Measurements from ENCODE around the gene PTRHD1. TPM values are rescaled to one million over a fixed set of nuclear protein-coding genes. Genes with fewer than 3 reads are reported as not detected.

Gene PTRHD1
- total RNA-seq, 4 donors from 2014 or later = 17.3 to 45.0 (median 37.3) TPM

DNA sequence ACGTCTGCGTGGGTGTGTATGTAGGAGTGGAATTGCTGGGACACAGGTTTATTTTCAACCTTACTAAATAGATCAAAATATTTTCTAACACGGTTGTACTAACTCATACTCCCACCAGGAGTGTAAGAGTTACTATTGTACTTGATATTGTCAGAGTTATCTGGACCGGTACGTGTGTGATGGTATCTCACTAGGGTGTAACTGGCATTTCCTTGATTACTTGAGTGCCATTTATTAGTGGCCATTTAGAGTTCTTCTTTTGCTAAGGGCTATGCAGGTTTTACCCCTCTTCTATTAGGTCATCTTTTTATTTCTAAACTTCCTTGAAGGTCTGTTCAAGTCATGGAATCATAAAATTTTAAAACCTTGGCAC lies 33.6 kb upstream of the PTRHD1 start:
- TF ChIP-seq POLR2A (IDR thresholded peaks at IDR 0.05) = no peak
- TF ChIP-seq, protein P1, sequence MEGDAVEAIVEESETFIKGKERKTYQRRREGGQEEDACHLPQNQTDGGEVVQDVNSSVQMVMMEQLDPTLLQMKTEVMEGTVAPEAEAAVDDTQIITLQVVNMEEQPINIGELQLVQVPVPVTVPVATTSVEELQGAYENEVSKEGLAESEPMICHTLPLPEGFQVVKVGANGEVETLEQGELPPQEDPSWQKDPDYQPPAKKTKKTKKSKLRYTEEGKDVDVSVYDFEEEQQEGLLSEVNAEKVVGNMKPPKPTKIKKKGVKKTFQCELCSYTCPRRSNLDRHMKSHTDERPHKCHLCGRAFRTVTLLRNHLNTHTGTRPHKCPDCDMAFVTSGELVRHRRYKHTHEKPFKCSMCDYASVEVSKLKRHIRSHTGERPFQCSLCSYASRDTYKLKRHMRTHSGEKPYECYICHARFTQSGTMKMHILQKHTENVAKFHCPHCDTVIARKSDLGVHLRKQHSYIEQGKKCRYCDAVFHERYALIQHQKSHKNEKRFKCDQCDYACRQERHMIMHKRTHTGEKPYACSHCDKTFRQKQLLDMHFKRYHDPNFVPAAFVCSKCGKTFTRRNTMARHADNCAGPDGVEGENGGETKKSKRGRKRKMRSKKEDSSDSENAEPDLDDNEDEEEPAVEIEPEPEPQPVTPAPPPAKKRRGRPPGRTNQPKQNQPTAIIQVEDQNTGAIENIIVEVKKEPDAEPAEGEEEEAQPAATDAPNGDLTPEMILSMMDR (IDR thresholded peaks at IDR 0.05 in 4 of 5, conservative IDR thresholded peaks at IDR 0.05 in 1 of 5) = no peak
- Histone ChIP-seq H3K4me3 (no peak overlapping the region), H3K9me3 (no peaks in the 10 kb centered on the region), H3K36me3 (peaks cover 0 to 4% of the 10 kb centered on the region in 2 donors), H3K4me1 (peaks cover 0 to 13% of the 10 kb centered on the region in 2 donors), H3K27ac (no peak overlapping the region), H3K27me3 (no peaks in the 10 kb centered on the region)
- DNase-seq = no peak
- in situ Hi-C loops (cut with MboI; ENCODE audit: low sequenced_read_pairs in 4 of 4) (loop anchor here (5.0 to 10.0 kb wide), 4 partner anchors 404 to 419 kb away; no protein-coding TSS in a partner anchor), intact Hi-C loops (cut with DNase I; ENCODE audit: low total_unique reads) (loop anchor here (1.0 to 2.0 kb wide), 3 partner anchors 214 to 416 kb away; no protein-coding TSS in a partner anchor)
- ATAC-seq = no peak

GRCh38 chr2:24825883-24826772 lies 32.9 kb upstream of the PTRHD1 start:
- DNase-seq = no peak
- Histone ChIP-seq H3K4me3 (no peak overlapping the region), H3K36me3 (peaks cover 0 to 8% of the 10 kb centered on the region in 2 donors), H3K27ac (no peak overlapping the region), H3K4me1 (peaks cover 0 to 13% of the 10 kb centered on the region in 2 donors), H3K9me3 (no peaks in the 10 kb centered on the region), H3K27me3 (no peaks in the 10 kb centered on the region)
- ATAC-seq = no peak
- in situ Hi-C loops (cut with MboI; ENCODE audit: low sequenced_read_pairs in 4 of 4) = loop anchor here (5.0 to 10.0 kb wide), 4 partner anchors 404 to 419 kb away; no protein-coding TSS in a partner anchor
- intact Hi-C loops (cut with DNase I; ENCODE audit: low total_unique reads) = loop anchor here (2.0 kb wide), 1 partner anchor 213 kb away; no protein-coding TSS in a partner anchor
- TF ChIP-seq POLR2A (IDR thresholded peaks at IDR 0.05) = no peak
- TF ChIP-seq, protein P1 (IDR thresholded peaks at IDR 0.05 in 4 of 5, conservative IDR thresholded peaks at IDR 0.05 in 1 of 5) = no peak

GRCh38 chr2:24824966-24825882 lies 32.0 kb upstream of the PTRHD1 start:
- Histone ChIP-seq H3K27me3 (no peaks in the 10 kb centered on the region), H3K36me3 (peaks cover 0 to 8% of the 10 kb centered on the region in 2 donors), H3K4me1 (peaks cover 0 to 13% of the 10 kb centered on the region in 2 donors), H3K27ac (no peak overlapping the region), H3K4me3 (no peak overlapping the region), H3K9me3 (no peaks in the 10 kb centered on the region)
- ATAC-seq (no peak), DNase-seq (no peak)
- in situ Hi-C loops (cut with MboI; ENCODE audit: low sequenced_read_pairs in 4 of 4) = loop anchor here (5.0 to 10.0 kb wide), 4 partner anchors 403 to 418 kb away; no protein-coding TSS in a partner anchor
- TF ChIP-seq, protein P1 (IDR thresholded peaks at IDR 0.05 in 4 of 5, conservative IDR thresholded peaks at IDR 0.05 in 1 of 5) = peak in 2 of 5 experiments; percentile 22 to 40
- TF ChIP-seq POLR2A (IDR thresholded peaks at IDR 0.05) = no peak
- intact Hi-C loops (cut with DNase I; ENCODE audit: low total_unique reads) = no loop called here

GRCh38 chr2:24824071-24824588 lies 30.9 kb upstream of the PTRHD1 start:
- Histone ChIP-seq H3K4me1 (peaks cover 0 to 13% of the 10 kb centered on the region in 2 donors), H3K4me3 (no peak overlapping the region), H3K27ac (no peak overlapping the region), H3K36me3 (peaks cover 0 to 15% of the 10 kb centered on the region in 2 donors), H3K9me3 (no peaks in the 10 kb centered on the region), H3K27me3 (no peaks in the 10 kb centered on the region)
- intact Hi-C loops (cut with DNase I; ENCODE audit: low total_unique reads) (no loop called here), in situ Hi-C loops (cut with MboI; ENCODE audit: low sequenced_read_pairs in 4 of 4) (loop anchor here in 1 of 4 donors (10.0 kb wide), 1 partner anchor 409 kb away; no protein-coding TSS in a partner anchor)
- ATAC-seq (no peak), DNase-seq (no peak)
- no peak for TF ChIP-seq POLR2A (IDR thresholded peaks at IDR 0.05)
